ENCODE data around the gene SLIT1. TPM values are rescaled to one million over a fixed set of nuclear protein-coding genes. Genes with fewer than 3 reads are reported as not detected.

SLIT1 gene
- total and polyA plus RNA-seq, 2 of the 8 experiments (the other 6 are each of a cell fraction or from before 2014, with no cell fraction given) = 0.70 to 0.88 TPM

- FAIRE-seq (no peak), DNase-seq (ENCODE audit: low read depth in 1 of 2, low spot score in 2 of 2) (no peak)
- TF ChIP-seq MAFK (IDR thresholded peaks at IDR 0.05; ENCODE audit: low read depth, low read length) = no peak
- no peak for TF ChIP-seq EGR1 (IDR thresholded peaks at IDR 0.05; ENCODE audit: borderline replicate concordance, low read depth, low read length)
- no peak for TF ChIP-seq CHD1 (IDR thresholded peaks at IDR 0.05; ENCODE audit: low read depth, low read length)
- no peak for TF ChIP-seq SAP30 (IDR thresholded peaks at IDR 0.05; ENCODE audit: insufficient read depth, insufficient replicate concordance, low read length)
- Histone ChIP-seq H3K9me3 (ENCODE audit: insufficient read depth in 2 of 2, low read depth in 1 of 2, low read length in 1 of 2) (no peaks in the 10 kb centered on the region), H2AK5ac (ENCODE audit: low read depth, low read length) (no peak overlapping the region), H3K56ac (replicated peaks; ENCODE audit: insufficient read length, low read depth, low read length) (no peak overlapping the region), H3K23ac (ENCODE audit: insufficient read length) (no peak overlapping the region), H3K18ac (ENCODE audit: extremely low read depth, low read length) (no peak overlapping the region), H4K91ac (replicated peaks; ENCODE audit: insufficient read length, low read length) (no peak overlapping the region), H2BK12ac (ENCODE audit: low read depth, low read length) (no peak overlapping the region), H3K4ac (replicated peaks; ENCODE audit: insufficient read length, low read depth, low read length) (no peak overlapping the region), H2BK5ac (ENCODE audit: low read depth, low read length) (no peak overlapping the region), H3K36me3 (ENCODE audit: control insufficient read depth in 2 of 4, insufficient read depth in 4 of 4, low read length in 3 of 4) (no peaks in the 10 kb centered on the region), H2BK15ac (ENCODE audit: low read length) (no peak overlapping the region), H4K8ac (ENCODE audit: extremely low read depth, insufficient read depth, low read length) (no peak overlapping the region), H3K14ac (ENCODE audit: insufficient read length) (no peak overlapping the region), H3K4me3 (ENCODE audit: extremely low read depth in 1 of 4, insufficient read depth in 2 of 4, low read depth in 3 of 4, low read length in 4 of 4) (no peak overlapping the region), H3K79me2 (ENCODE audit: control insufficient read depth in 1 of 2, insufficient read depth in 2 of 2, low read length in 2 of 2) (no peaks in the 10 kb centered on the region), H3K23me2 (ENCODE audit: low read depth, low read length) (no peaks in the 10 kb centered on the region), H2AFZ (ENCODE audit: low read length) (no peak overlapping the region), H3K27ac (ENCODE audit: low read depth, low read length) (no peak overlapping the region), H3K9ac (replicated peaks in 1 of 4; ENCODE audit: extremely low read depth in 1 of 4, low read depth in 3 of 4, low read length in 3 of 4) (no peak overlapping the region), H3K27me3 (replicated peaks in 1 of 4; ENCODE audit: control insufficient read depth in 3 of 4, extremely low read depth in 1 of 4, insufficient read depth in 3 of 4, low read length in 3 of 4) (no peaks in the 10 kb centered on the region), H4K20me1 (replicated peaks in 1 of 2; ENCODE audit: control insufficient read depth in 1 of 2, insufficient read depth in 2 of 2, low read length in 2 of 2) (peaks cover 0 to 1% of the 10 kb centered on the region in 2 experiments), H2BK20ac (ENCODE audit: low read length) (no peak overlapping the region), H3K79me1 (ENCODE audit: low read depth, low read length) (no peaks in the 10 kb centered on the region), H3K4me1 (replicated peaks in 1 of 4; ENCODE audit: control insufficient read depth in 3 of 4, insufficient read depth in 4 of 4, low read length in 3 of 4) (peaks cover 0 to 6% (median 2%) of the 10 kb centered on the region in 4 experiments; a peak in 4 of 7 replicates), H2BK120ac (replicated peaks; ENCODE audit: low read depth, low read length) (no peak overlapping the region), H4K5ac (ENCODE audit: insufficient read length, low read depth, low read length) (no peak overlapping the region), H3K4me2 (ENCODE audit: insufficient read depth in 1 of 2, low read depth in 2 of 2, low read length in 2 of 2) (no peak overlapping the region)
- ChIA-PET CTCF (ENCODE audit: partially characterized antibody) (interaction anchor here (1.4 to 42.3 kb wide), 5 partner anchors 18 to 127 kb away, joined by 3 to 1348 read pairs (median 4); no protein-coding TSS in a partner anchor), POLR2A (ENCODE audit: partially characterized antibody) (no interaction called here)
- 77% methylated on average over 9 of the region's 9 CpGs; no CpG with 5 or more reads in 1 of the 2 experiments for WGBS, 2 experiments (ENCODE audit: extremely low coverage in 1 of 2, insufficient coverage in 1 of 2, insufficient read length in 1 of 2, insufficient replicate concordance in 2 of 2, low coverage in 1 of 2, low lambda C conversion rate in 2 of 2, missing lambda C conversion rate in 1 of 2)
Measured at GRCh38 chr10:97090644-97091043, 95.1 kb downstream of the SLIT1 start.

All from H1 (cell line).